ENCODE data around the gene ADCY9. TPM values are rescaled to one million over a fixed set of nuclear protein-coding genes. Genes with fewer than 3 reads are reported as not detected.
"Not testable (repeated sequence)": the region's sequence is repeated elsewhere in the genome, so short reads cannot be mapped to it uniquely, and the experiment has no call there.

ADCY9 gene
- total and polyA plus RNA-seq, 10 donors = 0.70 to 23.0 (median 11.8) TPM

DNA sequence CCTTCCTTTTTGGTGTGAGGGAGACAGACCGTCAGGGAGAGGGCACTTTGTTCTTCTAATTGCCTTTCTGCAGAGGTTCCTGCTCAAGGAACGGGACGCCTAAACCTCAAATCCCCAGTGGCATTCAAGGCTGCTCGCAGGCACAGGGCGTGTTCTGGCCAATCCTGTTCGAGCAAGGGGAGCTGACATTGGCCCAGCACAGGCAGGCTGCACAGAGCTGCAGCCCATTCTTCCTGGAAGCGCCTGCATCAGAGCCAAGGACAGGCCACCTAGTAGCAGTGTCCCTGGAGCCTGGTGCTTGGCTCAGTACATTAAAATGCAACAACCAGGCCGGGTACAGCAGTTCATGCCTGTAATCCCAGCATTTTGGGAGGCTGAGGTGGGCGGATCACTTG lies 163.5 kb downstream of the ADCY9 start:
- peak; percentile 50 to 75 (median 69) for TF ChIP-seq POLR2AphosphoS5 (IDR thresholded peaks at IDR 0.05)
- TF ChIP-seq, protein P1, sequence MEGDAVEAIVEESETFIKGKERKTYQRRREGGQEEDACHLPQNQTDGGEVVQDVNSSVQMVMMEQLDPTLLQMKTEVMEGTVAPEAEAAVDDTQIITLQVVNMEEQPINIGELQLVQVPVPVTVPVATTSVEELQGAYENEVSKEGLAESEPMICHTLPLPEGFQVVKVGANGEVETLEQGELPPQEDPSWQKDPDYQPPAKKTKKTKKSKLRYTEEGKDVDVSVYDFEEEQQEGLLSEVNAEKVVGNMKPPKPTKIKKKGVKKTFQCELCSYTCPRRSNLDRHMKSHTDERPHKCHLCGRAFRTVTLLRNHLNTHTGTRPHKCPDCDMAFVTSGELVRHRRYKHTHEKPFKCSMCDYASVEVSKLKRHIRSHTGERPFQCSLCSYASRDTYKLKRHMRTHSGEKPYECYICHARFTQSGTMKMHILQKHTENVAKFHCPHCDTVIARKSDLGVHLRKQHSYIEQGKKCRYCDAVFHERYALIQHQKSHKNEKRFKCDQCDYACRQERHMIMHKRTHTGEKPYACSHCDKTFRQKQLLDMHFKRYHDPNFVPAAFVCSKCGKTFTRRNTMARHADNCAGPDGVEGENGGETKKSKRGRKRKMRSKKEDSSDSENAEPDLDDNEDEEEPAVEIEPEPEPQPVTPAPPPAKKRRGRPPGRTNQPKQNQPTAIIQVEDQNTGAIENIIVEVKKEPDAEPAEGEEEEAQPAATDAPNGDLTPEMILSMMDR (IDR thresholded peaks at IDR 0.05 in 8 of 11, conservative IDR thresholded peaks at IDR 0.05 in 3 of 11) = no peak
- TF ChIP-seq POLR2A (IDR thresholded peaks at IDR 0.05) = no peak
- Histone ChIP-seq H3K4me3 (no peak overlapping the region), H3K27me3 (replicated peaks in 1 of 7) (peaks cover 0 to 45% (median 0%) of the 10 kb centered on the region in 7 donors), H3K9me3 (no peaks in the 10 kb centered on the region), H3K4me1 (peaks cover 0 to 32% (median 7%) of the 10 kb centered on the region in 6 donors), H3K27ac (peak overlapping the region in 6 of 8 donors; percentile 2 to 55 (median 46)), H3K36me3 (no peaks in the 10 kb centered on the region)
- 47 to 65% (median 53%) methylated on average over 9 of the region's 9 CpGs for WGBS, 5 donors
- DNase-seq = peak; percentile 80
- intact Hi-C loops (cut with DNase I; ENCODE audit: low total_unique reads) = no loop called here

DNA sequence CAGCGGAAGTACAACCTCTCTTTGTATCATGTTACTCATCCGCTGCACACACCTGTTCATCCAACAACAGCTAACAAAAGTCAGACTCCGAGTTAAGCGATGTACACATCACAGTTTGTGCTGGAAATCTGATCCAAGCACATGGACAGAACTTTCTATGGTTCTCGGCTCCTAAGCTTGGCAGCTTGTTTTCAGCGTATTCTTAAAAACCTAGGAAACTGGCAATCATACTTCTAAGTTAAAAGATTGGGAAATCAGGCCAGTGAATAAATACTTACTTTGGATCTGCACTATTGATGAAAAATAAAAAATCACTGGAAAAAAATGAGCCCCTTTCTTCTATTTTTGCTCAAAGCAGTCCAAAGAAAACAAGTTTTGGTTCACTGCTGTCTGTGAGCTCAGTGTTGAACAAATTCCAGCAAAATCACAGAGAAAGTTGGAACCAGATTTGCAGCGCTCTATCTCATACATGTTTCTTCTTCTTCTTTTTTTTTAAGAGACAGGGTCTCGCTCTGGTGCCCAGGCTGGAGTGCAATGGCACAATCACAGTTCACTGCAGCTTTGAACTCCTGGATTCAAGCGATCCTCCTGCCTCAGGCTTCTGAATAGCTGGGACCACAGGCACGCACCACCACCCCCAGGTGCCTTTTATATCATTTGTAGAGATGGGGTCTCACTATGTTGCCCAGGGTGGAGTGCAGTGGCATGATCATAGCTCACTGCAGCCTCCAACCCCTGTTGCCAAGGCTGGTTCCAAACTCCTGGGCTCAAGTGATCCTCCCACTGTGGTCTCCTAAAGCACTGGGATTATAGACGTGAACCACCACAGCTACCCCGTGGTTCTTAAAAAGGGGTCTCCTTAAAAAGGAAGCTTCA lies 164.1 kb downstream of the ADCY9 start:
- TF ChIP-seq POLR2AphosphoS5 (IDR thresholded peaks at IDR 0.05) = no peak
- TF ChIP-seq, protein P1 (IDR thresholded peaks at IDR 0.05 in 8 of 11, conservative IDR thresholded peaks at IDR 0.05 in 3 of 11) = no peak
- no peak for TF ChIP-seq POLR2A (IDR thresholded peaks at IDR 0.05)
- 75 to 87% (median 82%) methylated on average over 12 of the region's 12 CpGs for whole genome bisulfite sequencing, 5 donors
- Histone ChIP-seq H3K4me1 (peaks cover 0 to 32% (median 7%) of the 10 kb centered on the region in 6 donors), H3K4me3 (no peak overlapping the region), H3K9me3 (no peaks in the 10 kb centered on the region), H3K27ac (peak overlapping the region in 4 of 8 donors; percentile 2 to 55 (median 46)), H3K36me3 (no peaks in the 10 kb centered on the region), H3K27me3 (replicated peaks in 1 of 7) (peaks cover 0 to 39% (median 0%) of the 10 kb centered on the region in 7 donors)
- intact Hi-C loops (cut with DNase I; ENCODE audit: low total_unique reads) = no loop called here
- no peak for DNase-seq

- H3K36me3 ChIP-seq; H3K4me3 ChIP-seq; intact Hi-C loops (cut with DNase I; ENCODE audit: low total_unique reads); DNase-seq; H3K9me3 ChIP-seq: not testable (repeated sequence)
- WGBS, 5 donors = 76 to 82% (median 78%) methylated on average over 5 of the region's 5 CpGs
- peaks cover 0 to 32% (median 8%) of the 10 kb centered on the region in 6 donors for H3K4me1 ChIP-seq
- H3K27me3 ChIP-seq (replicated peaks in 1 of 7) = peaks cover 0 to 34% (median 0%) of the 10 kb centered on the region in 7 donors
- H3K27ac ChIP-seq = peak overlapping the region in 3 of 8 donors; percentile 59 to 70 (median 60)
Observed at GRCh38 chr16:3951380-3951779, 164.9 kb downstream of the ADCY9 start.

- peaks cover 0 to 32% (median 9%) of the 10 kb centered on the region in 6 donors for H3K4me1 ChIP-seq
Observed at GRCh38 chr16:3950343-3951193, 165.7 kb downstream of the ADCY9 start.

More at GRCh38 chr16:3950343-3951193, 165.7 kb downstream of the ADCY9 start:
- intact Hi-C loops (cut with DNase I; ENCODE audit: low total_unique reads) = no loop called here
- 71 to 82% (median 73%) methylated on average over 32 of the region's 32 CpGs for WGBS, 5 donors
- Histone ChIP-seq H3K27me3 (replicated peaks in 1 of 7) (peaks cover 0 to 28% (median 0%) of the 10 kb centered on the region in 7 donors), H3K4me3 (no peak overlapping the region), H3K27ac (peak overlapping the region in 6 of 8 donors; percentile 58 to 71 (median 62)), H3K9me3 (no peaks in the 10 kb centered on the region), H3K36me3 (no peaks in the 10 kb centered on the region)
- TF ChIP-seq POLR2AphosphoS5 (IDR thresholded peaks at IDR 0.05) (peak; percentile 30 to 67 (median 52)), POLR2A (IDR thresholded peaks at IDR 0.05) (no peak)
- TF ChIP-seq, protein P1 (IDR thresholded peaks at IDR 0.05 in 8 of 11, conservative IDR thresholded peaks at IDR 0.05 in 3 of 11) = no peak
- DNase-seq = no peak

All from spleen (tissue), 11 donors.